Measurements from ENCODE around the gene ABHD10.

Gene ABHD10

GRCh38 chr3:111967068-111967467 lies 11.8 kb upstream of the ABHD10 start:
- no peak for DNase-seq

DNA sequence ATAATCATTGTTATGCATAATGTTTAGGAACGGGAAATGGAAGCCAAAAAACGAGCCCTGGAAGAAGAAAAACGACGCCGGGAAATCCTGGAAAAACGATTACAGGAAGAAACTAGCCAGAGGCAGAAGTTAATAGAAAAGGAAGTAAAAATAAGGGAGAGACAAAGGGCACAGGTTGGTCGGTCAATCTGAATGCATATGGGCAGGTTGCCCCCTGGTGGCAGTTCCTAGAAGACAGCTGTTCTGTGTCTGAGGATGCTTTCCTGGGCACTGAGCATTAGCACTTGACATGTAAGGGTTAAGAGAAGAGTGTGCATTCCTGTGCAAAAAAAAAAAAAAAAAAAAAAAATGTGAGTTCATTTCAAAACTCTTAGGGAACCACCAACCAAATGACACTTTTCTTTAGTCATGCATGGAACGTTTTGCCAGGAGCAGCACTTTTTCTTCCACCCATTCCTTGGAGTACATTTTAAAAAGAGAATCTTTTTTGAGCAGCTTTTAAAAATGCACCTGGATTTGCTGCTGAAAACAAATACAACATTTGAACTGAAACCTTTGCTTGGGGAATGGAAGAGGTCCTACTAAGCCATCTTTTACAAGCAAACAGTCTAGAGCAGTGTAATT lies 11.1 kb upstream of the ABHD10 start:
- peak; percentile 87 for DNase-seq

DNA sequence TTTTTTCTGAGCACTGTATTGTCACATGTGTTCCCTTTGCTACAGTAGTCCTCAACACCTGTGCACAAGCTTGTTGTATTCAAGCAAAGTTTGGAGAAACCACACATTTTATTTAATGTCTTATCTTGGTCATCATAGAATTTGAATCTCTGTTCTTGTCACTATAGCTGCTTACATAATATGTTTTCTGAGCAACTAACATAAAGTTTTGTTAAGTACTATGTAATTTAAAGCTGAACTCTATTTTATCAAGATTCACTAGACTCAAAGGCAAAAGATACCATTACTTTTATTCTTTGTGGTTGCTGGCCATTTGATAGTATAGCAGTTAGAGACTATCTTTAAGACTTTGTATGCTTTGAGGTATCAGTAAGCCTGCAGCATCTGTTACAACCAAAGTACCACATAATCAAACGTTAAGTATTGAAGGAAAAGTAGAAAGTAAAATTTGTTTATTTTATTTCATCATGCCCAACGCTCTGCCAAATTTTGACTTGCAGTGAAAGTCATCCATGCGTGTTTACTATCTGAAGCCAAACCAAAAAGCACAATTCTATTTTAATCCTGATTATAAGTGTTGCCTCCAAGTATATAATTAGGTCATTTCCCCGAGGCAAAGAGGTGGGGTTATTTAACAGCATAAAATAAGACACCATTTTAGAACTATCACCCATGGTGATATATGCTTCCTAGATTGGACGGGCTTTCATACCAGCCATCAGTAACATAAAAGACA lies 10.3 kb upstream of the ABHD10 start:
- DNase-seq = no peak

- DNase-seq = no peak
Observed at GRCh38 chr3:111970376-111970775, 8.4 kb upstream of the ABHD10 start.

DNA sequence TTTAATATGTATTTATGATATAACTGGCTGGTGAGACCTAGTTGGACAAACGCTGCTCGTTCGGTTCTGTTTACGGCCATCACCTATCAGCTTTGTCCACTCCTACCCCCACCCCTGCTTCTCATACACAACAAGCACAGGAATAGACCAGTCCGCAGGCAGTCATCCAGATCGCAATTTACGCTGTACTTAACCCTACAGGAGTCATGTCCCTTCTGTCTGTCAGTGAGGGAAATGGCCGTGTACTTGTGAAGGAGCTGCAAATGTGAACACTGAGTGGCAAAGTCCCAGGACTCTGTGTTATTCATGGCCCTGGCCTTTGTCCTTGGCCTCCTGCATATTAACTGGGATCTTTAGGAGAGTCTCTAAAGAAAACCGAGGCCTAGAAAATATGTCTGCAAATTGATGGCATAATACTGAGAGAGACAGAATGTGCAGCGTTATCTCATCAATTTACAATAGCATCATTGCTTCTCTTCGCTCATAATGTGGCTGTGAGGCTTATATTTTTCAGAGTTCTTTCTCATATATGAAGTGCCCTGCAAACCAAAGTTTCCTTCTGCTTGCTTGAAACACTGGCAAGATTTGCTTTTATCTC lies 7.2 kb upstream of the ABHD10 start:
- DNase-seq = peak; percentile 80

DNA sequence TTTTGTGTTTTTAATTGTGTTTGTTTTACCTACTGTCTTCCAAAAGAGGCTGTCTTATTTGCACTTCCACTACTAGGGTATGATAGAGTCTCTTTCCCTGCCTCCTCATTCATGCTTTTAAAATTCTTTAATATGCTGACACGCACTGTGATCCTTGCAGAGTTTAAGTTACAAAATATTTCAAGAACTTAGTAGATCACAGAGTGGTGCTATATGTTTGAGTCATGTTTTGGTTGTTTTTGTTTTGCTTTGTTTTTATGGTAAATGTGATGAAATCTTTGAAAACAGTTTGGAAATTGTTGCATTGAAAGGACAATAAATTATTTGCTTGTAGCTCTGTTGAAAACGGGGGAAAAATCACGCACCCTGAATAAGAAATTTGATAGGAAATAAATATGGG lies 5.9 kb upstream of the ABHD10 start:
- DNase-seq = no peak

- DNase-seq = no peak
Observed at GRCh38 chr3:111975131-111975530, 3.7 kb upstream of the ABHD10 start.

- peak; percentile 19 for DNase-seq
Observed at GRCh38 chr3:111976254-111976653, 2.6 kb upstream of the ABHD10 start.

DNA sequence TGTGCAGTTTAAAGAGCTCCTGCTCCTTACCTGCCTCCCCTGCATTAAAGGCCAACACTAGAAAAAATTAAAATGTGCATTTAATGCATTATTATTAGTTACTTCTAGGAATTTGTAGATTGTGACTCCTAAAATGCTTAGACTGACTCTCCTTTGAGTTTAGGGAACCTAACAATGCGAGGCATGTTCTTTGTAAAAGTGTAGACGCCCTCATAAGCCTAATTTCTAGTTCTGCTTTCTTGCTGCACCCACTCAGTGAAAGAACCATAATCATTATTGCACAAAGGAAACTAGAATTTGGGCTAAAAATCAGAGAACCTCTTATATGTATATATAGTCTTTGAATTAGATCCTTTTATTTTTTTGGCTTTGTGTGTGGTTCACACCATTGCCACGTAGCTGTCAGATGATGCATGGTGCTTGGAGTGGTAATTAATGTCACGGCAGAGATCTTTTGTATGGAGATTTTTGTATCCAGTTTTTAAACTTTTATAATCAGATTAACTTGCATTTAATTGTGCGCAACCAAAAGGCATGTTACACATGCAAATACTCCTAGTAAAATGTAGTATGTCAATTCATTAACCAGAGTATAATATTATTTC lies 710 bp downstream of the ABHD10 start:
- no peak for DNase-seq

GRCh38 chr3:111980716-111981456 lies 2.1 kb downstream of the ABHD10 start:
- DNase-seq = no peak

GRCh38 chr3:111981457-111981763 lies 2.6 kb downstream of the ABHD10 start:
- no peak for DNase-seq

DNA sequence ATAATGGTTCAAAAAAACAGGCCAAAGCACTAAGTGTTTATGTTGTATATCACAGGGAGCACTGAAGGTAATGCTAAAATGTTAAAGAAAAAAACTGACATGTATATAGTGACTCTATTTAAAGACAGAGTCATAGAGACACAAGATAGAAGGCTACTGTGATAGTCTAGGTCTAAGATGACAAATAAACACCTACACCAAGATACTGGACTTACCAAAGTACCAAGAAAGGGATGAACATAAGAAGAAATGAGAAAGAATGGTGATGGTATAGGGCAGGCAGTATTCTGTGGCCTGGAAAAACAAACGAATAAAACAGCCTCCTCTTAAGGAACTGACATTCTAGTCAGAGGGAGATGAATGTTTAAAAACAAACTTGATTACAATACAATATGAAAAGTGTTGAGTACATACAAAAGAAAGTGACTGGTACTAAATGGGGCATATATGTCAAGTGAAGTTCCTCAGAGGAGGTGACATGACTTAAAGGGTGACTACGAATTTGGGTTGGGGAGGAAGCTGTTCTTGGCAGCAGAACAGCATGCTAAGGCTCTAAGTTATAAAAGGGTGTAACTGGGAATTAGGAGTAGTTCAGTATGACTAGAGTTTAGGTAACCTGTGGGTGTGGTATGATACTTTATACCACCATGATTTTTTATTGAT lies 5.9 kb downstream of the ABHD10 start:
- DNase-seq = no peak

- no peak for DNase-seq
Observed at GRCh38 chr3:111986800-111987199, 8.0 kb downstream of the ABHD10 start.

- DNase-seq = peak; percentile 81
Observed at GRCh38 chr3:111989061-111989678, 10.3 kb downstream of the ABHD10 start.

DNA sequence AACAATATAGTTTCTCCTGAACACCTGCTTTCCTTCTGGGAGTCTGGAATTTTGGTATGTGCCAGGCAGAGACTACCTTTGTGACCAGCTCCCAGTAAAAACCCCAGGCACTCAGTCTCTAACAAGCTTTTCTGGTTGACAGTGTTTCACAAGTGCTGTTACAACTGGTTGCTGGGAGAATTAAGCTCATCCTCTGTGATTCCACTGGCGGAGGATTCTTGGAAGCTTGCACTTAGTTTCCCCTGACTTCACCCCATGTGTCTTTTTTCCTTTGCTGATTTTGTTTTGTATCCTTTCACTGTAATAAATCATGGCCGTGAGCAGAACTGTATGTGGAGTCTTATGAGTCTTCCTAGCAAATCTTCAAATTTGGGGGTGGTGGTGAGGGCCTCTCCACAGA lies 14.2 kb downstream of the ABHD10 start:
- DNase-seq = no peak

DNA sequence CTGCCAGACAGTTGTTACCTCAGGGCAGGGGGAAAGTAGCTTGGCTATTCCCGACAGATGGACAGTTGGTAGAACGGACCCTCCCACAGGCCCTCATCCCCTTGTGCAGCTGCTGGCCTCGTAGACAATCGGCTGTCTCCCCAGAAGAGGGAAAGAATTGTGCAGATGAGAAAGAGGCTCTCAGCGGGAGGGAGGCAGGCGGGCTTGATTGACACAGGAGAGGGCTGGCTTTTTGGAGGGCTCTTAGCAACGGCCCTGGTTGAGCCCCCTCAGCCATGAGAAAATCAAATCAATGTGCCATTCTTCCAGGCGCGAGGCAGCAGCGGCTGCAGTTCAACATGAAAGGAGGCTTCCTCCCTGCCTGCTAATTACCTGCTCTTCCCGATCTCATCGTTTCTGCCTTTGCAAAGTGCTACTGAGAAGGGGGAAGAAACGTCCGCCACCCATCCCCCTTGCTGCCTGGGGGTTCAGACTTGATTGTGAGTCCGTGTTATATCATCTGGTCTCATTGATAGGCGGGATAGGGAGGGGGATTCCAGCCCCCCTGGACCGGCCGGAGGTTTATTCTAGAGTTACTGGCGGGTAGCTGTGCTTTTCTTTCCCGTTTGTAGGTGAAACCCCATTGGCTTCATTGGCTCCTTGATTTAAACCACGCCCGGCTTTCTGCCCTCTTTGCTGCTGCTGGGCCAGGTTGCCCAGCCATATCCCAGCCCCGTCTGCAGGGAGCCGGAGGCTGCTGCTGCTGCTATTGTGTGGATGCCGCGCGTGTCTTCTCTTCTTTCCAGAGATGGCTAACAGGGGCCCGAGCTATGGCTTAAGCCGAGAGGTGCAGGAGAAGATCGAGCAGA lies 20.0 kb downstream of the ABHD10 start, which contains the start of gene TAGLN3:
Gene TAGLN3, plus strand, starts transcription at position 287 of the 848 bp plus-strand sequence. Its CDS starts 501 bp downstream, at position 788.
- peak; percentile 56 for DNase-seq

- no peak for DNase-seq
Observed at GRCh38 chr3:111999484-112000324, 20.9 kb downstream of the ABHD10 start.

DNA sequence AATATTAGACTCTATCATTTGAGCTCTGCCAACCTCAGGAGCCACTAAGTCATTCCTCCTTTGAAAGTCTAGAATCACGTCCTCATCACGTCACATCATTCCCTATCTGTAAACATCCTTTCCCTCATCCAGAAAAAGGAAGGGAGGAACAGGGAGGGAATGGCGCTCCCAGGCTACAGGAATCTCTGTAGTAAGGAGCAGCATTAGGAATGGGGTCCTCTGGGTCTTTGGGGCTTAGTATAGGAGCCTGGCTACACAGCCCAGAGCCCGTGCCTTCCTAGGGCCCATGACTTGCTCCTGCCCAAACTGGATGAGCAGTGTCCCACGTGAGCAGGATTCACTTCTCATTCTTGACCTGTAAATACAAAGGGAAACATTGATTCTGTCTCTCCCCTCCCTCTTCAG lies 21.5 kb downstream of the ABHD10 start:
- DNase-seq = no peak

GRCh38 chr3:112000966-112001365 lies 22.1 kb downstream of the ABHD10 start:
- no peak for DNase-seq

DNA sequence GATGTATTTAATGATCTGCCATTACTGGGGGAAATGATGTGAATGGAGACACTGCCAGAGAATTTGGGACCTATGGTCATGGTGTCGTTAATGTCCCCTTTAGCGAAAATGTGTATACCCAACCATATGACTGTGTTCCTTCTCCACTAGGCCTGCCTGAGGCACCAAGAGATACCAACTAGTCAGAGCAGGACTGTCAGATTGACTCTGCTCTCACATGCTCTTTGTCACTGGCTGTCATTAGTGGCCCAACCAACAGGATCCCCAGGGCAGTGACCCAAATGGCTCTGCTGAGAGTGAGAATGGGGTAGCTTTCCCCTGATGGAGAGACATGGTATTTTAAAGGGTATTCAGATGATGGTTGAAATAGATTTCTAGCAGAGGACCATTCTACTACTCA lies 22.7 kb downstream of the ABHD10 start:
- no peak for DNase-seq
